Spleen (tissue), 11 donors: Measurements from ENCODE around the gene PBXIP1. TPM values are rescaled to one million over a fixed set of nuclear protein-coding genes. Genes with fewer than 3 reads are reported as not detected.

ENCODE experiments used
- DNase-seq: peaks from one replicate; pipeline ENCODE4 v3.0.0-alpha.2; 2020
- H3K27ac ChIP-seq, 8 donors: fragments of 200-600 bp; sonication (generic) in 7 of 8; 1 replicate in 4 of 8; 2 replicates in 4 of 8; pipeline versions ENCODE4 v1.5.0 to v1.8.0; 2016 to 2021; ENCODE audit warnings: inconsistent platforms in 4 of 8, mild to moderate bottlenecking in 4 of 8, moderate library complexity in 1 of 8
- H3K27me3 ChIP-seq, 7 donors: fragments of 200-600 bp; sonication (generic) in 6 of 7; replicated peaks in 1 of 7; 1 replicate in 4 of 7; 2 replicates in 3 of 7; pipeline versions ENCODE4 v1.5.0 to v1.8.0; 2016 to 2021; ENCODE audit warnings: inconsistent platforms in 3 of 7, mild to moderate bottlenecking in 1 of 7
- H3K36me3 ChIP-seq, 6 donors: fragments of 200-600 bp; sonication (generic) in 5 of 6; 1 replicate in 4 of 6; 2 replicates in 2 of 6; pipeline versions ENCODE4 v1.5.0 to v1.8.0; 2016 to 2021; ENCODE audit warnings: inconsistent platforms in 2 of 6
- H3K4me1 ChIP-seq, 6 donors: fragments of 200-600 bp; sonication (generic) in 5 of 6; 1 replicate in 3 of 6; 2 replicates in 3 of 6; pipeline versions ENCODE4 v1.5.0 to v1.8.0; 2016 to 2021; ENCODE audit warnings: inconsistent platforms in 3 of 6
- H3K4me3 ChIP-seq, 8 donors: fragments of 200-600 bp; sonication (generic) in 7 of 8; 1 replicate in 4 of 8; 2 replicates in 4 of 8; pipeline versions ENCODE4 v1.5.0 to v1.8.0; 2016 to 2021; ENCODE audit warnings: inconsistent platforms in 4 of 8, mild to moderate bottlenecking in 4 of 8, moderate library complexity in 2 of 8
- H3K9me3 ChIP-seq, 8 donors: fragments of 200-600 bp; sonication (generic) in 7 of 8; 1 replicate in 4 of 8; 2 replicates in 4 of 8; pipeline versions ENCODE4 v1.5.0 to v1.8.0; 2016 to 2021; ENCODE audit warnings: inconsistent platforms in 4 of 8
- CTCF ChIP-seq, 11 experiments: fragments of 200-600 bp in 7 of 11; fragments of 450-650 bp in 4 of 11; sonication (generic) in 4 of 11; IDR thresholded peaks in 8 of 11; conservative IDR thresholded peaks in 3 of 11; 1 replicate in 7 of 11; 2 replicates in 4 of 11; pipeline versions ENCODE4 v1.4.0 to v1.8.0; 2016 to 2021; ENCODE audit warnings: antibody characterized with exemption in 11 of 11, inconsistent platforms in 4 of 11, mild to moderate bottlenecking in 1 of 11
- POLR2A ChIP-seq, 3 donors: fragments of 450-650 bp; IDR thresholded peaks; one replicate each; pipeline ENCODE4 v1.5.1; 2017; ENCODE audit warnings: antibody characterized with exemption in 3 of 3, mild to moderate bottlenecking in 1 of 3
- POLR2AphosphoS5 ChIP-seq, 3 donors: sonication (generic); formaldehyde crosslinking; IDR thresholded peaks; one replicate each; pipeline ENCODE4 v1.5.1; 2017; ENCODE audit warnings: antibody characterized with exemption in 3 of 3
- WGBS, 5 donors: extraction: QIAGEN DNeasy Blood & Tissue Kit in 3 of 5; methylation state at CpG; one replicate each; pipeline versions ENCODE4 v1.1.5 to v1.1.7; 2013 to 2018; 5-methylcytosine and 5-hydroxymethylcytosine counted together
- intact Hi-C: fragments of 100-400 bp; cut with DNase I; formaldehyde crosslinking; loops from one replicate; pipeline ENCODE4 v1.15.0; 2023; ENCODE audit warnings: low total_unique reads
- polyA plus RNA-seq, 3 donors: library from polyadenylated mRNA; stranded (reverse); fragments of 200-250 nt; gene quantifications; one replicate each; pipeline ENCODE4 v1.2.1, GENCODE V29; 2013
- total RNA-seq, 7 donors: library from RNA; depleted of rRNA in 3 of 7; stranded (reverse); fragments of >200 nt in 3 of 7; fragmentation: NEBNext Ultra II Directional in 4 of 7; extraction: Animal tissue kit (Norgen Biotek cat#: 25700) in 4 of 7; gene quantifications; one replicate each; pipeline versions ENCODE4 v1.1.0 to v1.2.1, GENCODE V29; 2016 to 2021
- donor health status: healthy with polysubstance abuse.
- donor health status: DM: no; HTN: no; CAD: no; lungs with moderate emphysema.
- donor health status: DM: no; HTN: no; CAD: no.
- donor health status: Bipolar disorder and iron deficiency.
- donor health status: healthy.
- donor health status: DM: no; HTN: no; CAD: no.
- donor health status: DM: yes; HTN: yes; CAD: no.

The PBXIP1 gene
- total and polyA plus RNA-seq, 10 donors = 55.5 to 125 (median 89.5) TPM

GRCh38 chr1:154974102-154974807, 18.4 kb upstream of the PBXIP1 start, which contains the start of gene CKS1B:
Gene CKS1B, plus strand, starts transcription at chr1:154974681. Its CDS starts 65 bp downstream, at chr1:154974746.
- peak within 1 kb of the TSS; percentile 88 to 100 (median 98) for H3K27ac ChIP-seq
- H3K4me3 ChIP-seq = peak within 1 kb of the TSS; percentile 43 to 81 (median 64)
- TF ChIP-seq POLR2A (IDR thresholded peaks at IDR 0.05) (peak in 1 of 3 donors; percentile 46), POLR2AphosphoS5 (IDR thresholded peaks at IDR 0.05) (peak; percentile 83 to 93 (median 90)), CTCF (IDR thresholded peaks at IDR 0.05 in 8 of 11, conservative IDR thresholded peaks at IDR 0.05 in 3 of 11) (peak in 2 of 11 experiments; percentile 9 to 40)
- H3K9me3 ChIP-seq = no peaks in the 10 kb centered on the region
- H3K36me3 ChIP-seq = peaks cover 0 to 23% (median under 1%) of the 10 kb centered on the region in 6 donors
- WGBS, 5 donors = 0 to 1% (median 0%) methylated on average over 47 of the region's 47 CpGs
- intact Hi-C loops = no loop called here
- H3K27me3 ChIP-seq = no peaks in the 10 kb centered on the region
- peak; percentile 96 for DNase-seq
- H3K4me1 ChIP-seq = peaks cover 29 to 76% (median 53%) of the 10 kb centered on the region in 6 donors

GRCh38 chr1:154973344-154974101, 17.6 kb upstream of the PBXIP1 start:
- peak; percentile 97 for DNase-seq
- H3K4me1 ChIP-seq = peaks cover 33 to 83% (median 60%) of the 10 kb centered on the region in 6 donors
- intact Hi-C loops = no loop called here
- TF ChIP-seq POLR2AphosphoS5 (IDR thresholded peaks at IDR 0.05) = peak in 2 of 3 donors; percentile 17 to 78
- peak in 3 of 11 experiments; percentile 11 to 15 (median 14) for TF ChIP-seq CTCF (IDR thresholded peaks at IDR 0.05 in 8 of 11, conservative IDR thresholded peaks at IDR 0.05 in 3 of 11)
- TF ChIP-seq POLR2A (IDR thresholded peaks at IDR 0.05) = no peak
- peaks cover 0 to 27% (median 4%) of the 10 kb centered on the region in 6 donors for H3K36me3 ChIP-seq
- WGBS, 5 donors = 5 to 7% (median 6%) methylated on average over 37 of the region's 37 CpGs
- no peaks in the 10 kb centered on the region for H3K9me3 ChIP-seq
- H3K4me3 ChIP-seq = peak overlapping the region; percentile 43 to 81 (median 64)
- peak overlapping the region; percentile 88 to 100 (median 98) for H3K27ac ChIP-seq
- H3K27me3 ChIP-seq = no peaks in the 10 kb centered on the region

- intact Hi-C loops = no loop called here
- WGBS, 5 donors = 41 to 64% (median 51%) methylated on average over 18 of the region's 18 CpGs
- DNase-seq = peak; percentile 79
- peaks cover 35 to 87% (median 68%) of the 10 kb centered on the region in 6 donors for H3K4me1 ChIP-seq
- H3K27ac ChIP-seq = peak overlapping the region; percentile 88 to 100 (median 98)
- TF ChIP-seq CTCF (IDR thresholded peaks at IDR 0.05 in 8 of 11, conservative IDR thresholded peaks at IDR 0.05 in 3 of 11) = no peak
- peak in 2 of 3 donors; percentile 64 to 74 for TF ChIP-seq POLR2AphosphoS5 (IDR thresholded peaks at IDR 0.05)
- no peaks in the 10 kb centered on the region for H3K27me3 ChIP-seq
- H3K36me3 ChIP-seq = peaks cover 0 to 30% (median 12%) of the 10 kb centered on the region in 6 donors
- H3K4me3 ChIP-seq = peak overlapping the region; percentile 43 to 81 (median 64)
- H3K9me3 ChIP-seq = no peaks in the 10 kb centered on the region
These were observed 16.8 kb upstream of the PBXIP1 start for GRCh38 chr1:154972517-154973343.
